Measurements from ENCODE around the gene IQCM. TPM values are rescaled to one million over a fixed set of nuclear protein-coding genes. Genes with fewer than 3 reads are reported as not detected.

IQCM gene
- polyA plus RNA-seq, 1 donor (not counting 4 experiments of a cell fraction or from before 2014, with no cell fraction given): not detected

DNA sequence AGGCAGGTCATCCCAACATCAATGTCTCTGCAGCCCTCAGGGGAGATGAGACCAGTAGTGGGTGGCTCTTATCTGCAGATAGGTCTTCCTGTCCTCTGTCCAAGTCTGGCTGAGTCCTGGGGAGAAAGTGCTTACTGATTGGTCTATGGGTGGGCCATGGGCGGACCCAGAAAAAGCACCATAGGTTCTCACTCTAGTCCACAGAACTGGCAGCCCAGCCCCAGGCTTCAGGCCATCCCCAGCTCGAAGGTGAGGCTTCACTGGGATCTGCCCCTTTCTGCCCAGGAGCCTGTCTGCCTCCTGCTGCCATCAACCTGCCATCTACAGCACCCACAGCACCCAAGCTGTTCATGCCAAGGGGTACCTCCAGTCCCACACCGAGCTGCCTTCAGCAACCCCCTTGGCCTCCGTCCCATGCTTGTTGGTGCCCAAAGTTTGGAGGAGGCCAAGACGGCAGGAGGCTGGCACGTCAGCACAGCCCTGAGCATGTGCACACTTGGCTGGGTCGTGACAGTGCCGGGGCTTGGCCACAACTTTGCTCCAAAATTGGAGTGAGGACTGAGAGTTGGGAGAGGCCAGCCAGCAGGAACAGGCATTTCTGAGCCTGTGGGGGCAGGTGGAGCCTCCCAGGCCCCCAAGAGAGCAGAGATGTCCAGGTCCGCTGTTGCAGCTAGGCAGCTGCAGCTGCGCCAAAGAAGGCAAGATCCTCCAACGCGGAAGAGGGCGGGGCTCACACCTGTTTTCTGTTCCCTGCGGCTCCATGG is 99.6 kb downstream of the IQCM start:
- FAIRE-seq: no peak
- TF ChIP-seq CTCF (optimal IDR thresholded peaks at IDR 0.05 in 1 of 3, IDR thresholded peaks at IDR 0.05 in 1 of 3, conservative IDR thresholded peaks at IDR 0.05 in 1 of 3; ENCODE audit: extremely low read depth in 1 of 3, insufficient read depth in 2 of 3, low read length in 3 of 3): no peak
- no peak for TF ChIP-seq EZH2 (IDR thresholded peaks at IDR 0.05; ENCODE audit: low read length)
- no peaks in the 10 kb centered on the region for H4K20me1 ChIP-seq (ENCODE audit: control insufficient read depth, extremely low read depth, insufficient read depth, low read length)
- H3K9me1 ChIP-seq (ENCODE audit: control insufficient read depth, extremely low read depth, insufficient read depth, low read length): no peaks in the 10 kb centered on the region
- no peak for DNase-seq (ENCODE audit: low read depth, low spot score)
- no peak overlapping the region for H3K4me3 ChIP-seq (ENCODE audit: control insufficient read depth in 2 of 3, extremely low read depth in 1 of 3, insufficient read depth in 2 of 3, low read depth in 1 of 3, low read length in 3 of 3)
- H3K27me3 ChIP-seq (ENCODE audit: control insufficient read depth, extremely low read depth, insufficient read depth, low read length): no peaks in the 10 kb centered on the region
- no peak overlapping the region for H3K4me2 ChIP-seq (ENCODE audit: control insufficient read depth, extremely low read depth, insufficient read depth, low read depth, low read length)
- H2AFZ ChIP-seq (ENCODE audit: control insufficient read depth, low read length): no peak overlapping the region
- no peaks in the 10 kb centered on the region for H3K36me3 ChIP-seq (ENCODE audit: control insufficient read depth in 2 of 2, extremely low read depth in 1 of 2, insufficient read depth in 2 of 2, low read length in 2 of 2)
- no peak overlapping the region for H3K9ac ChIP-seq (ENCODE audit: control insufficient read depth, extremely low read depth, insufficient read depth, low read length)
- H3K79me2 ChIP-seq (ENCODE audit: control insufficient read depth, insufficient read depth, low read length): no peaks in the 10 kb centered on the region
- dilution Hi-C loops (cut with MboI; ENCODE audit: extremely low pct_ligation_motif_present, low sequenced_read_pairs): no loop called here
- no peaks in the 10 kb centered on the region for H3K9me3 ChIP-seq (ENCODE audit: control insufficient read depth, low read depth, low read length)
- H3K4me1 ChIP-seq (ENCODE audit: control insufficient read depth, extremely low read depth, insufficient read depth, low read length): no peaks in the 10 kb centered on the region
- no peak overlapping the region for H3K27ac ChIP-seq (ENCODE audit: control insufficient read depth, insufficient read depth, low read length)

GRCh38 chr4:149713031-149713430 is 102.6 kb downstream of the IQCM start:
- Histone ChIP-seq H2AFZ (ENCODE audit: control insufficient read depth, low read length) (no peak overlapping the region), H3K79me2 (ENCODE audit: control insufficient read depth, insufficient read depth, low read length) (no peaks in the 10 kb centered on the region), H3K4me1 (ENCODE audit: control insufficient read depth, extremely low read depth, insufficient read depth, low read length) (peaks cover 12% of the 10 kb centered on the region), H3K27me3 (ENCODE audit: control insufficient read depth, extremely low read depth, insufficient read depth, low read length) (no peaks in the 10 kb centered on the region), H3K9me1 (ENCODE audit: control insufficient read depth, extremely low read depth, insufficient read depth, low read length) (no peaks in the 10 kb centered on the region), H3K9ac (ENCODE audit: control insufficient read depth, extremely low read depth, insufficient read depth, low read length) (no peak overlapping the region), H3K9me3 (ENCODE audit: control insufficient read depth, low read depth, low read length) (no peaks in the 10 kb centered on the region), H3K36me3 (ENCODE audit: control insufficient read depth in 2 of 2, extremely low read depth in 1 of 2, insufficient read depth in 2 of 2, low read length in 2 of 2) (no peaks in the 10 kb centered on the region), H3K4me2 (ENCODE audit: control insufficient read depth, extremely low read depth, insufficient read depth, low read depth, low read length) (no peak overlapping the region), H4K20me1 (ENCODE audit: control insufficient read depth, extremely low read depth, insufficient read depth, low read length) (no peaks in the 10 kb centered on the region), H3K27ac (ENCODE audit: control insufficient read depth, insufficient read depth, low read length) (no peak overlapping the region), H3K4me3 (ENCODE audit: control insufficient read depth in 2 of 3, extremely low read depth in 1 of 3, insufficient read depth in 2 of 3, low read depth in 1 of 3, low read length in 3 of 3) (no peak overlapping the region)
- no peak for FAIRE-seq
- dilution Hi-C loops (cut with MboI; ENCODE audit: extremely low pct_ligation_motif_present, low sequenced_read_pairs): no loop called here
- TF ChIP-seq CTCF (optimal IDR thresholded peaks at IDR 0.05 in 1 of 3, IDR thresholded peaks at IDR 0.05 in 1 of 3, conservative IDR thresholded peaks at IDR 0.05 in 1 of 3; ENCODE audit: extremely low read depth in 1 of 3, insufficient read depth in 2 of 3, low read length in 3 of 3): no peak
- TF ChIP-seq EZH2 (IDR thresholded peaks at IDR 0.05; ENCODE audit: low read length): no peak
- no peak for DNase-seq (ENCODE audit: low read depth, low spot score)
